ENCODE results near the gene ZSWIM2. TPM values are rescaled to one million over a fixed set of nuclear protein-coding genes. Genes with fewer than 3 reads are reported as not detected.

The ZSWIM2 gene
- polyA plus RNA-seq, 2 of the 4 experiments (the other 2 are of a cell fraction), result not detected

- DNase-seq (ENCODE audit: low read depth in 1 of 2, low spot score in 1 of 2), result no peak
- CTCF ChIA-PET, result no interaction called here
- Histone ChIP-seq H3K4me3 (no peak overlapping the region), H3K4me2 (no peak overlapping the region), H3K27ac (no peak overlapping the region), H3K9me3 (no peaks in the 10 kb centered on the region), H3K4me1 (no peaks in the 10 kb centered on the region)
- no peak for TF ChIP-seq HMGXB4 (CRISPR knock-in tag; IDR thresholded peaks at IDR 0.05; ENCODE audit: borderline replicate concordance)
- TF ChIP-seq CHD4 (IDR thresholded peaks at IDR 0.05; ENCODE audit: borderline replicate concordance), result no peak
- TF ChIP-seq NR3C1 (IDR thresholded peaks at IDR 0.05), result no peak
- no peak for TF ChIP-seq JUNB (IDR thresholded peaks at IDR 0.05)
- no peak for TF ChIP-seq KDM5A (IDR thresholded peaks at IDR 0.05)
- no peak for ATAC-seq
- POLR2A ChIA-PET, result no interaction called here
- 32% methylated on average over 7 of the region's 7 CpGs for WGBS (ENCODE audit: missing lambda C conversion rate)
- FAIRE-seq, result no peak
Observed at GRCh38 chr2:186889101-186889879, 40.3 kb upstream of the ZSWIM2 start.

- POLR2A ChIA-PET, result no interaction called here
- no peak for DNase-seq (ENCODE audit: low read depth in 1 of 2, low spot score in 1 of 2)
- H3K4me2 ChIP-seq, result no peak overlapping the region
- WGBS (ENCODE audit: missing lambda C conversion rate), result 46% methylated on average over 7 of the region's 7 CpGs
- no peaks in the 10 kb centered on the region for H3K9me3 ChIP-seq
- no peak overlapping the region for H3K27ac ChIP-seq
- H3K4me1 ChIP-seq, result no peaks in the 10 kb centered on the region
- peak in 1 of 2 experiments; percentile 24; a peak in 1 of 6 replicates for ATAC-seq
- CTCF ChIA-PET, result no interaction called here
- no peak overlapping the region for H3K4me3 ChIP-seq
- FAIRE-seq, result no peak
- peak in 1 of 2 experiments; percentile 27; a peak in 1 of 4 replicates for TF ChIP-seq CEBPB (IDR thresholded peaks at IDR 0.05)
- TF ChIP-seq BHLHE40 (IDR thresholded peaks at IDR 0.05; ENCODE audit: low read depth, low read length), result no peak
Observed at GRCh38 chr2:186887107-186888090, 38.4 kb upstream of the ZSWIM2 start.

DNA sequence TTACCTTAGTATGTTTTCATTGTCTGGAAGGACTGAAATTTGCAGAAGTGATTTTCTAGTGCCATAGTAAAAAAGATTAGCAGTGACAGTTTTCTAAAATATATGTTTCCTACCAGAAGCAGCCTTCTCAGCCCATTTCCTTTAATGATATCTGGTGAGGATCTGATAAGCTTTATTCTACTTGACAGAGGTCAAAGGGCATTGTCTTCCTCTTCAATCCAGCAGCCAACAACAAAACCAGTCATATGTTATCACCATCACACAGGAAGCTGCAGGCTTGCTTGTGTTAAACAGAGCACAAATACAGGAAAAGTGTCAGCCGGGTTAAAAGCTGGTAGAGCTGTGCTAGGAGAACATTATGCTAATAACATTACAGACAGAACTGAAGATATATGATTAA lies 35.6 kb upstream of the ZSWIM2 start:
- ChIA-PET POLR2A (no interaction called here), CTCF (interaction anchor here (0.5 kb wide), 1 partner anchor 564 kb away, joined by 3 read pairs; no protein-coding TSS in a partner anchor)
- FAIRE-seq, result no peak
- no peaks in the 10 kb centered on the region for H3K4me1 ChIP-seq
- DNase-seq (ENCODE audit: low read depth in 1 of 2, low spot score in 1 of 2), result no peak
- no peak overlapping the region for H3K4me2 ChIP-seq
- no peak overlapping the region for H3K27ac ChIP-seq
- H3K4me3 ChIP-seq, result no peak overlapping the region
- 22% methylated on average over 1 of the region's 1 CpG for WGBS (ENCODE audit: missing lambda C conversion rate)
- no peak for ATAC-seq
- TF ChIP-seq, protein P1, sequence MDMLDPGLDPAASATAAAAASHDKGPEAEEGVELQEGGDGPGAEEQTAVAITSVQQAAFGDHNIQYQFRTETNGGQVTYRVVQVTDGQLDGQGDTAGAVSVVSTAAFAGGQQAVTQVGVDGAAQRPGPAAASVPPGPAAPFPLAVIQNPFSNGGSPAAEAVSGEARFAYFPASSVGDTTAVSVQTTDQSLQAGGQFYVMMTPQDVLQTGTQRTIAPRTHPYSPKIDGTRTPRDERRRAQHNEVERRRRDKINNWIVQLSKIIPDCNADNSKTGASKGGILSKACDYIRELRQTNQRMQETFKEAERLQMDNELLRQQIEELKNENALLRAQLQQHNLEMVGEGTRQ (IDR thresholded peaks at IDR 0.05), result no peak
- TF ChIP-seq, protein P2, sequence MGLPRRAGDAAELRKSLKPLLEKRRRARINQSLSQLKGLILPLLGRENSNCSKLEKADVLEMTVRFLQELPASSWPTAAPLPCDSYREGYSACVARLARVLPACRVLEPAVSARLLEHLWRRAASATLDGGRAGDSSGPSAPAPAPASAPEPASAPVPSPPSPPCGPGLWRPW (IDR thresholded peaks at IDR 0.05), result no peak
- TF ChIP-seq, protein P3, sequence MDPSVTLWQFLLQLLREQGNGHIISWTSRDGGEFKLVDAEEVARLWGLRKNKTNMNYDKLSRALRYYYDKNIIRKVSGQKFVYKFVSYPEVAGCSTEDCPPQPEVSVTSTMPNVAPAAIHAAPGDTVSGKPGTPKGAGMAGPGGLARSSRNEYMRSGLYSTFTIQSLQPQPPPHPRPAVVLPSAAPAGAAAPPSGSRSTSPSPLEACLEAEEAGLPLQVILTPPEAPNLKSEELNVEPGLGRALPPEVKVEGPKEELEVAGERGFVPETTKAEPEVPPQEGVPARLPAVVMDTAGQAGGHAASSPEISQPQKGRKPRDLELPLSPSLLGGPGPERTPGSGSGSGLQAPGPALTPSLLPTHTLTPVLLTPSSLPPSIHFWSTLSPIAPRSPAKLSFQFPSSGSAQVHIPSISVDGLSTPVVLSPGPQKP (IDR thresholded peaks at IDR 0.05; ENCODE audit: low read depth, low read length), result no peak
- TF ChIP-seq MAX (IDR thresholded peaks at IDR 0.05) (no peak), BHLHE40 (IDR thresholded peaks at IDR 0.05; ENCODE audit: low read depth, low read length) (no peak), MYC (IDR thresholded peaks at IDR 0.05; ENCODE audit: borderline replicate concordance, low read length) (no peak), HEYL (CRISPR knock-in tag; IDR thresholded peaks at IDR 0.05) (no peak), ATOH8 (CRISPR knock-in tag; IDR thresholded peaks at IDR 0.05; ENCODE audit: low read depth) (no peak), PBX3 (IDR thresholded peaks at IDR 0.05) (no peak), CEBPB (IDR thresholded peaks at IDR 0.05) (no peak), HOXB13 (CRISPR knock-in tag; IDR thresholded peaks at IDR 0.05; ENCODE audit: low read depth) (no peak), HOXA7 (CRISPR knock-in tag; IDR thresholded peaks at IDR 0.05) (no peak), KDM1A (IDR thresholded peaks at IDR 0.05; ENCODE audit: low read depth) (no peak), ZNF302 (CRISPR knock-in tag; IDR thresholded peaks at IDR 0.05) (no peak), HOXB5 (CRISPR knock-in tag; IDR thresholded peaks at IDR 0.05) (no peak), ZSCAN20 (CRISPR knock-in tag; IDR thresholded peaks at IDR 0.05) (no peak), CBX2 (IDR thresholded peaks at IDR 0.05; ENCODE audit: borderline replicate concordance, low read depth) (no peak), NFE2L2 (conservative IDR thresholded peaks at IDR 0.05; ENCODE audit: low read length) (no peak), JUNB (IDR thresholded peaks at IDR 0.05) (no peak), MAZ (IDR thresholded peaks at IDR 0.05; ENCODE audit: borderline replicate concordance, low read depth, low read length) (no peak)
- peaks cover 2% of the 10 kb centered on the region; the same call in 1 of the 3 replicates for H3K9me3 ChIP-seq

All from A549 (cell line).